ENCODE measurements around the gene STEAP3.
"Not testable (repeated sequence)": the region's sequence is repeated elsewhere in the genome, so short reads cannot be mapped to it uniquely, and the experiment has no call there.

STEAP3 gene

GRCh38 chr2:119260646-119261492 is 37.2 kb downstream of the STEAP3 start:
- no peak overlapping the region for H3K4me3 ChIP-seq (ENCODE audit: low read depth, low read length)

GRCh38 chr2:119261493-119262225 is 38.0 kb downstream of the STEAP3 start:
- H3K4me3 ChIP-seq (ENCODE audit: low read depth, low read length), result no peak overlapping the region

GRCh38 chr2:119263025-119263424 is 39.4 kb downstream of the STEAP3 start:
- H3K4me3 ChIP-seq (ENCODE audit: low read depth, low read length), result no peak overlapping the region

GRCh38 chr2:119263656-119264055 is 40.0 kb downstream of the STEAP3 start:
- no peak overlapping the region for H3K4me3 ChIP-seq (ENCODE audit: low read depth, low read length)

GRCh38 chr2:119264781-119265692 is 41.4 kb downstream of the STEAP3 start:
- no peak overlapping the region for H3K4me3 ChIP-seq (ENCODE audit: low read depth, low read length)

GRCh38 chr2:119265693-119266066 is 42.0 kb downstream of the STEAP3 start:
- no peak overlapping the region for H3K4me3 ChIP-seq (ENCODE audit: low read depth, low read length)

- no peak overlapping the region for H3K4me3 ChIP-seq (ENCODE audit: low read depth, low read length)
Measured at GRCh38 chr2:119266091-119266589, 42.5 kb downstream of the STEAP3 start.

GRCh38 chr2:119267604-119268003 is 44.0 kb downstream of the STEAP3 start:
- H3K4me3 ChIP-seq (ENCODE audit: low read depth, low read length), result no peak overlapping the region

- H3K4me3 ChIP-seq (ENCODE audit: low read depth, low read length), result no peak overlapping the region
Measured at GRCh38 chr2:119276864-119277263, 53.2 kb downstream of the STEAP3 start.

- not testable (repeated sequence) for H3K4me3 ChIP-seq (ENCODE audit: low read depth, low read length)
Measured at GRCh38 chr2:119278385-119278784, 54.8 kb downstream of the STEAP3 start.

- H3K4me3 ChIP-seq (ENCODE audit: low read depth, low read length), result no peak overlapping the region
Measured at GRCh38 chr2:119278946-119279345, 55.3 kb downstream of the STEAP3 start.

- H3K4me3 ChIP-seq (ENCODE audit: low read depth, low read length), result no peak overlapping the region
Measured at GRCh38 chr2:119279666-119280065, 56.0 kb downstream of the STEAP3 start.

GRCh38 chr2:119280680-119281079 is 57.0 kb downstream of the STEAP3 start:
- H3K4me3 ChIP-seq (ENCODE audit: low read depth, low read length), result no peak overlapping the region

GRCh38 chr2:119282146-119282995 is 58.7 kb downstream of the STEAP3 start:
- H3K4me3 ChIP-seq (ENCODE audit: low read depth, low read length), result no peak overlapping the region

- H3K4me3 ChIP-seq (ENCODE audit: low read depth, low read length), result no peak overlapping the region
Measured at GRCh38 chr2:119282996-119283511, 59.4 kb downstream of the STEAP3 start.

- no peak overlapping the region for H3K4me3 ChIP-seq (ENCODE audit: low read depth, low read length)
Measured at GRCh38 chr2:119283873-119284331, 60.3 kb downstream of the STEAP3 start.

- H3K4me3 ChIP-seq (ENCODE audit: low read depth, low read length), result no peak overlapping the region
Measured at GRCh38 chr2:119286661-119287060, 63.0 kb downstream of the STEAP3 start.

- no peak overlapping the region for H3K4me3 ChIP-seq (ENCODE audit: low read depth, low read length)
Measured at GRCh38 chr2:119288576-119288975, 64.9 kb downstream of the STEAP3 start.

- no peak overlapping the region for H3K4me3 ChIP-seq (ENCODE audit: low read depth, low read length)
Measured at GRCh38 chr2:119289093-119289492, 65.5 kb downstream of the STEAP3 start.

- no peak overlapping the region for H3K4me3 ChIP-seq (ENCODE audit: low read depth, low read length)
Measured at GRCh38 chr2:119289642-119290041, 66.0 kb downstream of the STEAP3 start.
